NCI-H2196 (cell line): Measurements from ENCODE around the gene FAM13A.
"Not testable (repeated sequence)": the region's sequence is repeated elsewhere in the genome, so short reads cannot be mapped to it uniquely, and the experiment has no call there.

Experiments
- DNase-seq: peaks from one replicate; lab custom pipeline; 2025; ENCODE audit not compliant: unreplicated experiment; lab: John Stamatoyannopoulos, UW

FAM13A gene

DNA sequence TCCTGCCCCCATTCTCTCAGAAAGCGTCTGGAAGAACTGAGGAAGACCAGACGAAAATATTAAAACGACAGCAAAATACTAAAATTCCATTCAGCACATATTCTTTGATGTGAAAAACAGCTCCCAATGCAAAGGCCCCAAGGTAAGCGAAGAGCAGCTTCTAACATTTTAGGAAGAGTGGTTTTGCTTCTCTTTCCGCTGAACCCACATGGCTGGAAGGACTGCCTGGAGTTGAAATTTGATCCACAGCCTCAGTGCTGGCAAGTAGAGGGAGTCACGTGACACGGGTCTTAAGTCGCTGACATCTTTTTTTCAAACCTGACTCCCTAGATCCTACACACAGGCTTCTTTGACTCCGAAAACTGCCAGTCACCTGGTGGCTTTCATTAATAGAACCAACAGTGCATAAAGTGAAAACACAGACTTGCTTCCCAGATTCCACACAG, at the start of gene FAM13A:
Gene FAM13A (minus strand): TSS at position 233 of the 446 bp plus-strand sequence. CDS start 221 bp downstream, at position 12.
- peak; percentile 64 for DNase-seq

DNA sequence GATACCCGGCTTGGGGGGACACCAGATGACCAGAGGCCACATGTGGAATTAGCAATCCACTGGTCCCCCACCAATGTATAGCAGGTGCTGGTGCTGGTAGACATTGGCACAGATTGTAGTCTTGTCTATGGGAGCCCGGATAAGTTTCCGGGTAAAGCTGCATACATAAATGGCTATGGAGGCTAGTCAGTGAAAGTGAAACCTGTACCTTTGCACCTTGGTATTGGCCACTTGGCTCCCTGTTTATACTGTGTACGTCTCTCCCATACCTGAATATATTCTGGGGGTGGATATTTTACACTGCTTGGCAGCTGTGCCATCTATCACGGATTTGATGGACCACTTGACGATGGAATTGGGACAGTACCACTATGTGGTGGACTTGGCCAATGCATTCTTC, 48.7 kb upstream of the FAM13A start:
- DNase-seq, result no peak

DNA sequence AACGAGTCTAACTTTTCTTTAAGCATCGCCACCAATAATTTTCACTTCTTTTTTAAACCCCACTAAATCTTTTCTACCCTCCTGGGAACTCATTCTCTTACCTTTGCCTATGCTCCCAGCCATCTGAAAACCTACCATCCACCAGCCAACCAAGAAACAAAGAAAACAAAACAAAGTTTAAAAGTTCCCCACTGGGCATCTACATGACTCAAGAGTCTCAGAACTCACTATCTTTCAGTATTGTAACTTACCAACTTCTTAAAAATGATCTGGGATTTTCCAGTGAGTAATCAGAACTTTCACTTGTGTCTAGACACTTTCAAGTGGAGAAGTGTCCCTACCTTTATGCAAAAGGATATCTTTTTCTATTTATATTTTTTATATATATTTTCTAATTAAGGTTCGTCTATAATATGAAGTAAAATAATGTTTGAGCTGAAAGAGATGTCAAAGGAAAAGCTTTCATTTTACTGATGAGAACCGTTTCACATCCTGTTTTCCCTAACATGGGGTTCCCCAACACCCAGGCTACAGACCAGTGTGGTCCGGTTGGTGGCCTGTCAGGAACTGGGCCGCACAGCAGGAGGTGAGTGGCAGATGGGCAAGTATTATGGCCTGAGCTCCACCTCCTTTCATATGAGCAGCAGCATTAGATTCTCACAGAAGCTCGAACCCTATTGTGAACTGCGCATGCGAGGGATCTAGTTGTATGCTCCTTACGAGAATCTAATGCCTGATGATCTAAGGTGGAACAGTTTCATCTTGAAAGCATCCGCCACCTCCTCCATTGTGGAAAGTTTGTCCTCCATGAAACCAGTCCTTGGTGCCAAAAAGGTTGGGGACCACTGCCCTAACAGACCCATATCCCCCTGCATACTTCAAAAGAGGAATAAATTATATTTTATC, 44.5 kb upstream of the FAM13A start:
- DNase-seq, result no peak

DNA sequence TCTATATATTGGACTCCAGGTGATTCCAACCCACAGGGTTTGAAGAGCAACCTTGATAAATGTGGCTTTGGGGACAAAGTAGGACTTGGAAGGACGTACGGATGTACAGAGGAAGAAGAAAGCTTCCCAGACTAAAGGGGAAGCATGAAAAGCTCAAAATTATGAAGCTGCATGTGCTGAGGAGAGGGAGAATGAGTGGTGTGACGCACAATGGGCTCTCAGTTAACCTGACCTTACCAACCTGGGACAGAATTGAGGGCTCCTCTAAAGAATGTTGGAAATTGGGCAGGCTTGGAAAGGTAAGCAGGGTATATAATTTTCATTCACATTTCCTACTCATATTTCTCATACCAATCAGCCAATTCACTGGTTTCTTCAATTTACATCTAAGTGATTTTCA, 43.9 kb upstream of the FAM13A start:
- no peak for DNase-seq

DNA sequence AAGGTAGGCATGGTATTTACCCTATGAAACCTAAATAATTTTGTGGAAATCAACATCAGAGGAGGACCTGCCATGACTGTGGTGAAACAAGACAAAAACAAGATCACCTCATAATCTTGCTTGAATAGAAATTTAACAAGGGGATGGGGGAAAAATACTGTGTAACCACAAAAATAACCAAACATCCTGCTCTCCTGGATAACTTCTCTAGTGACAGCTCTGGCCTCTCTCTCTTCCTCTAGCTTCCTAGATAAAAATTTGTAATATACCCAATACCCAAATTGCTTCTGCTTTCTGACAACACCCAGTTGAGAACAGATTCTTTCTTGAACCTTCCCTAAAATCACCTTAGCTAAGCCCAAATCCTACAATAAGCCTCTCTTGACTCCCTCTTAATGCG, 42.5 kb upstream of the FAM13A start:
- DNase-seq, result no peak

DNA sequence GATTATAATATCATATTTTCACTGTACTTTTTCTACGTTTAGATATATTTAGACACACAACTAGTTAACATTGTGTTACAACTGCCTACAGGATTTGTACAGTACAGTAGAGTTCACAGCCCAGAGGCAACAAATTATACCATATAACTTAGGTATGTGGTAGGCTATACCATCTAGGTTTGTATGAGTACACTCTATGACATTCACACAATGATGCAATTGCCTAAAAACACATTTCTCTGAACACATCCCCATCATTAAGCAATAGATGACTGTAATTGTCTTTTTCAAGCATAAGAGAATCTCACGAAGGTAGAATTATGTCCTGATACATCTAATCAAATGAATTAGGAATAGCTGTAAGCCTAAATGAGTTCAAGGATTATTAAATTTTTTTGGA, 42.0 kb upstream of the FAM13A start:
- no peak for DNase-seq

DNA sequence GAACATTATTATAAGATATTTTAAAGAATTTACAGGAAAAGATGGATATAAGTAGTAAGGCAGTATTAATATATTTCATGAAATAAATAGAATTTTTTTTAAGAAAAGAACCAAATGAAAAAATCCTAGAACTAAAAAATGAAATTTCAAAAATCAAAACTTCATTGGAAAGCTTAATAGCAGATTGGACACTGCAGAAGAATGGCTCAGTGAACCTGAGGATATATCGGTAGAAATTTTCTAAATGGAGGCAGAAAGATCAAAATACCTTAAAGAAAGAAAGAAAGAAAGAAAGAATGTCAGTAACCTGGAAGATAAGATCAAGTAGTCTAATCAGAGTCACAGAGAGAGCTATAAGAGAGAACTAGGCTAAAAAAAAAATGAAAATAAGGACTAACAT, 21.3 kb upstream of the FAM13A start:
- DNase-seq, result no peak

DNA sequence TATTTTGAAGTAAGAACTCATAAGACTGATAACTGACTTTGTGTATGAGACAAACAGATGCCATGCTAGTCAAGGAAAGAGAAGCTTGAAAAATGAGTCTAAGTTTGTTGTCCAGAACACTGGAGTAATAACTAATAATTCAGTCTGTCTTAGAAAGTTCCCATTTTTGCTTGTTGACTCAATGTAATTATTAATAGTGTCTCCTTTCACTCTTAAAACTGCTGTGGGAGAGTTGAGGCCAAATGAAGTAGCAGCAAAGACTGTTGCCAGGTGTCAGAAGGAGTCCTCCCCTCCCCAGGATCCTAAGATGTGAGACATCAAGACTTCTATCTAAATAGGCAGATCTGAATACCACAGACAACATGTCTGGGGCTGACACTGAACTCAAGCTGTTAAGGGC, 20.8 kb upstream of the FAM13A start:
- no peak for DNase-seq

DNA sequence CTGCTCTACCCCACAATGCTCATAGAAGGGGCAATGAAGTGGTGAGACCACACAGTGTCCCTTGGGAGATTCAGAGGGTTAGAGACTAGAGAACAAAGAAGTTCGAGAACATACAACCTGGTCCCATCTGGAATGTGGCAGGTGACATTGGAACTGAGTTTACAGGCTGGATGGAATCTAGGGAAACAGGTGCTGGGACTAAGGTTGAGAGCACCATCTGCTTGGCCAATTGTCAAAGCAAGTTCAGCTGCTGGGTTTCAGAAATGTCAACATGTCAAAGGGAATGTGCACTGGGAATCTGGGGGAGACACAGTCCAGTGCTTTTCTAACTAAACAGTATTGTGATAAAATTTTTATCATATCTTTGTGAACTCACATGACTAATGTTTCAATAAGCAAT, 15.9 kb upstream of the FAM13A start:
- no peak for DNase-seq

DNA sequence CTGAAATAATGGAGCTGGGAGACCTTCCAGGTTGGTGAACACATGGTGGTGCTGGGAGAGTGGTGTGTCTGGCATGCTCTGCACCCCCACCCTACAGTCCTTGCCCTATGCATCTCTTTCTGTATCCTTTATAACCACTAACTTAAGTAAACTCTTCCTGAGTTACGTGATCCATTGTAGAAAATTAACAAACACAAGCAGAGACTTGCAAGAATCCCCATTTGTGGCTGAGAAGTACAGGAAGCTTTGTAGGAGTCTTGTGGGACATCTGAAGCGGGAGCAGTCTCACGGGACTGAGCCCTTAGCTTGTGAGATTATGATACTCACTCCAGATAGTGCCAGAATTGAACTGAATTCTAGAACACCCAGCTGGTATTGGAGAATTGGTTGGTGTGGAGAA, 14.3 kb upstream of the FAM13A start:
- no peak for DNase-seq

DNA sequence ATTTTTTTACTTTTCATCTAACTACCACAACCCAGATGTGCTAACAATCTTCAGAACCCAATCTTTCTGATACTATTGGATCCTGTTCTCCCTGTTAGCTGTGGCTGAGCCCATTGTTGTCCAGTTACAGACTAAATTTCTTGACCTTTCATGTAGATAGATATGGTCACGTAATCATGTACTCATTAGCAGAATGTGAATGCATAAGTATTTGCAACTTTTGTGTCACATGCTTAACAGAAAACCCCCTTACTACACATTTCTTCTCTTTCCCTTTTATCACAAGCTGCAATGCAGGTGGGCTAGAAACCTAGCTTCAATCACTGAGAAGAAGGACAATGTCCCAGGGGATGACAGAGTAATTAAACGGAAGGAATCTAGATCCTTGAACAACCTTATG, 13.1 kb upstream of the FAM13A start:
- no peak for DNase-seq

DNA sequence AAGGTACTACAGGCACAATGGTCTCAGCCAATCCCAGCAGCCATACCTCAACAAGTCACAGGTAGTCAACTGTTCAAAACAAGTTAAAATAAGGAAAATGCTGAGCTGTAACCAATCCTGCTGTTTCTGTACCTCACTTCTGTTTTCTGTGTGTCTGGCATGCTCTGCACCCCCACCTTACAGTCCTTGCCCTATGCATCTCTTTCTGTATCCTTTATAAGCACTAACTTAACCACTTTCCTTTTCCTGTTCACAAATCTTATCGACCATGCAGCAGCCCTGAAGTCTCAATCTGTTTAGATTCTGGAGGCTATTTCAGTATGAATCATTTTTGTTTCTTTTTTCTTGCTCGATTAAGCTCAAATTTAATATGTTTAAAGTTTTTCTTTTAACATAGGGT, 12.5 kb upstream of the FAM13A start:
- DNase-seq, result no peak

DNA sequence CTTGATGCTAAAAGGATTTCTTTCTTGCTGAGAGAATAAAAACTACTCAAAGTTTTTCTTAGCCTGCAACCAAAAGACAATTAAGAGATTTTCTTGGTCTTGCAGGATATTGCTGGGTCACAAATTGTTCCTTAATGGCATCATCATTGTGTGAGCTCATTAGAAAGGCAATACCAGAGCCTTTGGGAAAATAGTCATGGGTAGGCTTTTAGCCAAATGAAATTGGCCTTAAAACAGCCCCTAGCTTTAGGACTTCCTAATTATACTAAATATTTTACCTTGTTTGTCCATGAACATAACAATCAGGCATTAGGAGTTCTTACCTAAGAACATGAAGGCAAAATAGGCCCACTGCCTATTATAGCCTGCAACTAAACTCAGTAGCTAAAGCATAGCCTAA, 10.4 kb upstream of the FAM13A start:
- no peak for DNase-seq

DNA sequence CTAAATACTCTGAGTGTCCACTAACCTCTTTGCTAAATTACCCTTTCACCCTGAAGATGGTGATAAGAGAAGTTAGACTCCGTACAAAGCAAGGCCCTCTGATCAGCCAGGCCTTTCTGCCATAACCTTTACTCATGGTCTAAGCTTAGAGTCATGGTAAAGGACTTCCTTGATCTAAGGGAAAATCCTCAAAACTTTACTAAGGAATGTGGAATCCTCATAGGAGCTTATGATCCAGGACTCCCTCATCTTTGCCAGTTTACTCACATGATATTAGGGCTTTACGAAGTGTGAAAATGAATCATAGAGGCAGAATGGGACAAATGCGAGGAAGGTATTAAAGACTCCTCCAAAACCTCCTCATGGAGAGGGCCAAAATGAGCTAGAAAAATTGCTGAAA, 7.9 kb upstream of the FAM13A start:
- DNase-seq, result no peak

DNA sequence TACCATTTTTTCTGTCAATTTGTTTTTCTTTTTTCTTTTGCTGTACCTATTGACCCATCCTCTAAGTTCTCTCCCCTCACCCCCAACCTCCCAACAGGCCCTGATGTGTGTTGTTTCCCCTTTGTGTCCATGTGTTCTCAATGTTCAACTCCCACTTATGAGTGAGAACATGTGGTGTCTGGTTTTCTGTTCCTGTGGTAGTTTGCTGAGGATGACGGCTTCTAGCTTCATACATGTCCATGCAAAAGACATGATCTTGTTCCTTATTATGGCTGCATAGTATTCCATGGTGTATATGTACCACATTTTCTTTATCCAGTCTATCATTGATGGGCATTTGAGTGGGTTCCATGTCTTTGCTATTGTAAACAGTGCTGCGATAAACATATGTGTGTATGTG, 859 bp upstream of the FAM13A start:
- DNase-seq, result not testable (repeated sequence)

DNA sequence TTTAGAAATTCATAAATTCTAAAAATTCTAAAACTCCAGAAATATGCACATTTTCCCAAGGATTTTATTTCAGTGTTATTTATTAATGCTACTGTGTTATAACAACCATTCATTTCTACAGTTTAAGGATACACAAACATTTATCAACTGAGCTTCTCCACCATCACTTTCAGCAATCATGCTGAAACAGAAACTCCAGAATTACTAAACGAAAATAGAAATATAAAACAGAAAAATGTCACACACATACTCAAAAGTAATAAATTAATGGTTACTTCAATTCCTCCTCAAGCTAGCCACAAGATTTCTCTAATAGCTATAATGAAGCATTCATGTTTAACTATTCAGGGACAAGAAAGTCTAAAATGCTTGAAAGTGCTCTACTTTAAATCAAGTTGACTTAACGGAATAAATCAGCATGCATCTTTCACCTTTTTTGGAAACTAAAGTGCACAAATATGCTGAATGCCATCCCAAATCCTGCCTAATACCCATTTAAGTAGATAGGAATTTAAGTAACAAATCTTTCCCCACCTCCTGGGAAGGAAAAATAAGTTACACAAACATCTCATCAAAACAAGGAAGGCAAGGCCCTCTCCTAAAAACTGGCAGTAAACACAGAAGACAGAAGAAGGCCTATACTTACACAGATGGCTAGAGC, 563 bp downstream of the FAM13A start:
- no peak for DNase-seq

DNA sequence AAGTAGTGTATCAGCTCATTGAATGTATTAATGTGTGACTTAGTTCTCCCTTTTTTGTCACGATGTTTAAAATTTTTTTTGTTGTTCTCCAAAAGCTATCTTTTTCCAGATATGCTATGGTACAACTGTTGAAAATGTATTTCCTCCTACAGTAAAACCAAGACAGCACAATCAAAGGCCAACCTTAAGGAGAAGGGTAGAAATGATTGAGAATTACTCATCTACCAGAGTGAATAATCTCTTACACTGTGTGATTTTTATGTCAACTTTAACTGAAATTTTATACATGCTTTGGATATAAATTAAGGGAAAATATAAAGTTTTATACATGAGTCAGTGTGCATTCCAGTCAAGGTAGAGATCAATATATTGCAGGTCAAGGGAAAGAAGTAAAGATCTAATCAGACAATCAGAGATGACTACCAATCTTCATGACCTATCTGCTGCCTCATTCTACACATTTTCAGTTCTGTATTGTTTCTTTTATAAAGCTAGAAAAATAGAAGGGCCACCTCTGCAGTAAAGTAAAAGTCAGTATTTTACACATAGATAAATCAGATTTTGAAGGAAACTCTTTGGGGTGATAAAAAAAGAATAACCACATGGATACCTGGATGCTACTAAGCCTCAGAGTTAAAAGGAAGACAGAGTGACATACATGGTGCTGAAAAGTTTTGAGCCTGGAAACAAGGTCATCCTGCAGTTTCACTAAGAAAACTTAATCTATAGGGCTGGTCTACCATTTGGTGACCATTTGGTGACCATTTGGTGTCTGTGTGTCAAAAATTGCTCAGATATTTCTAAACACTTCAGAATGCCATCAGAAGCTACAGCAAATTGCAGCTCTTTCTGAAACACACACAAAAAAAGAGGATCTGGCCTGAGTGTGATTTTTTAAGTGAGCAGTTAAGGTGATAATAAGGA, 1.6 kb downstream of the FAM13A start:
- DNase-seq, result no peak

DNA sequence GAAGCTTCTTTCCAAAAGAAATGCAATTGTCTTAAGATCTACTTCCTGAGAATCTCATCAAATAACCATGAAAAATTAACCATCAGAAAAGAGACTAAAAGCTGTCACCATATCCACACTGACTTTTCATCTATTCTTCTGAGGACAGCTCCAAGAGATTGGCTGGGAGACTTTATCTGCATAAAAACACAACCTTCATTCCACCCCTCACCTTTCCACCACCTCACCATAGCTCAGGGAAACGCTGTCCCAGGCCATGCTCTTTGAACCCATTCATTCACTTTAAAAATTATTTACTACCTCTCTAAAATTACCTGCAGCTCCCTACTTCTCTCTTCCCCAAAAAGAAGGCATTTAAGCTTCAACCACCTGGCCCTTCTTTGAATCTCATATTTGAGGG, 2.4 kb downstream of the FAM13A start:
- no peak for DNase-seq

DNA sequence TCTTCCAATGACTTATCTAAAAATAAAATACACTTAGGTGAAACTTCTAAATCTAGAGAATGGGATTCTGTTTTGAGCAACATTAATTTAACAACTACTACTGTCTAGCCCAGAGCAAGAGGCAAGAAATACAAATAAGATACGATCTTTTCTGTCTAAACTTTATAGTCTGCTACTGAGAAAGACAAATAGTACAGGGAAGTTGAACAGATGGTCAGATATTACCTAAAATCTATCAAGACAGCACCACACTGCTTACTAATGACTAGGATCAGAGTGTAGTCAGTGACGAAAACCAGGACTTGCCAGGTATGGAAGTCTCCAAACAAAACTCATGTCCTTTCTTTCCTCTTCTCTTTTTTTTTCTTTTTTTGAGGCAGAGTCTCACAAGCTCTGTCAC, 7.1 kb downstream of the FAM13A start:
- no peak for DNase-seq

DNA sequence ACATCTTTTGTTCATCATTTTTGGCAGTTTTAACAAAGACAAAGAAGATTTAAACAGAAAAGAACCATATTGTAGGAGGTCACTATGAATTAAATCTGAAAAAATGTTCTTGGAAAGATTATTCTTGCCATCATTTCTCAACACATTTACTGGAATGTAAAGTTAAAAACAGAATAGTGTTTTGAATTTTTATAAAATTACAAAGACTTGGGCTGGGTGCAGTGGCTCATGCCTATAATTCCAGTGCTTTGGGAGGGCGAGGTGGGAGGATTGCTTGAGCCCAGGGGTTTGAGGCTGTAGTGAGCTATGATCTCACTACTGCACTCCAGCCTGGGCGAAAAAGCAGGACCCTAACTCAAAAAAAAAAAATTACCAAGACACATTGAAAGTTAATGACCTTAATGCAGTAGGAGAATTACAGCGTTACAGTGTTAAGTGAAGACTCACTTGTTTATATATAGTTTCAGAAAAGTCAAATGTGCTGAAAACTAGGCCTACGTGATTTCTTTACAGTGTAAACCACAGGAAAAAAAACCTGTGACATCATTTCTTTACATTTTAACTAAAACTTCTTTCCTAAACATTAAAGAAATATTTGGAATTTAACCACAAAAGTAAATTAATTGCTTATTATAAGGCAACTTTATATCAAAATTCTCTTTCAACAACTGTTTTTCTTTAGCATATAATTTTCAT, 7.9 kb downstream of the FAM13A start:
- no peak for DNase-seq
